ENCODE measurements around the gene CIITA. TPM values are rescaled to one million over a fixed set of nuclear protein-coding genes. Genes with fewer than 3 reads are reported as not detected.
A peak's percentile ranks its signal among the peaks of the same experiment; 100 is the strongest.

Gene CIITA
- total RNA-seq, 1 experiment from 2014 or later: 0.07 TPM

DNA sequence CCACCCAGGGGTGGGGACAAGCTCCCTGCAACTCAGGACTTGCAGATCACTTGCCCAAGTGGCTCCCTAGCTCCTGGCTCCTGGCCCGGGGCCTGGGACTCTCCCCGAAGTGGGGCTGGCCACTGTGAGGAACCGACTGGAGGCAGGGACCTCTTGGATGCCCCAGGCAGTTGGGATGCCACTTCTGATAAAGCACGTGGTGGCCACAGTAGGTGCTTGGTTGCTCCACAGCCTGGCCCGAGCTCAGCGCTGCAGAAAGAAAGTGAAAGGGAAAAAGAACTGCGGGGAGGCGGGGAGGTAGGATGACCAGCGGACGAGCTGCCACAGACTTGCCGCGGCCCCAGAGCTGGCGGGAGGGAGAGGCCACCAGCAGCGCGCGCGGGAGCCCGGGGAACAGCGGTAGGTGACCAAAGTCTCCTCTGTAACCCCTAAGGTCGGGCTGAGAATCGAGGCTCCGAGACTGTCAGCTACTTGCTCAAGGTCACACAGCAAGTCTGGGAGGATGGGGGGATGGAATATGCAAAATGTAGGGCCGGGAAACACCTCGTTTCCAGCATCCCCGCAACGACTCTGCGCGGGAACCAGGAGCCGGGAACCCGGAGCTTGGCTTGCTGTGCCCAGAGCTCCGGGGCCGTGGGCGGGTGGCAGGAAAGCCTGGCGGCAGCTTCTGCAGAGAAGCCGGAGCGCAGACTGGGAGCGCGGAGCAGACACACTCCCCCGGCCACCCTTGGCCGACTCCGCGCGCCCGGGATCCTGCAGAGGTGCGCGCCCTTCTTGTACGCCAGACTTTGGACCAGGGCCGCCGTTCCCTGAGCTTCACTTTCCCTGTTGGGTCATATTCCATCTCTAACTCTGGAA, 1.9 kb downstream of the CIITA start:
- peak; percentile 38 for DNase-seq (ENCODE audit: low spot score)

DNA sequence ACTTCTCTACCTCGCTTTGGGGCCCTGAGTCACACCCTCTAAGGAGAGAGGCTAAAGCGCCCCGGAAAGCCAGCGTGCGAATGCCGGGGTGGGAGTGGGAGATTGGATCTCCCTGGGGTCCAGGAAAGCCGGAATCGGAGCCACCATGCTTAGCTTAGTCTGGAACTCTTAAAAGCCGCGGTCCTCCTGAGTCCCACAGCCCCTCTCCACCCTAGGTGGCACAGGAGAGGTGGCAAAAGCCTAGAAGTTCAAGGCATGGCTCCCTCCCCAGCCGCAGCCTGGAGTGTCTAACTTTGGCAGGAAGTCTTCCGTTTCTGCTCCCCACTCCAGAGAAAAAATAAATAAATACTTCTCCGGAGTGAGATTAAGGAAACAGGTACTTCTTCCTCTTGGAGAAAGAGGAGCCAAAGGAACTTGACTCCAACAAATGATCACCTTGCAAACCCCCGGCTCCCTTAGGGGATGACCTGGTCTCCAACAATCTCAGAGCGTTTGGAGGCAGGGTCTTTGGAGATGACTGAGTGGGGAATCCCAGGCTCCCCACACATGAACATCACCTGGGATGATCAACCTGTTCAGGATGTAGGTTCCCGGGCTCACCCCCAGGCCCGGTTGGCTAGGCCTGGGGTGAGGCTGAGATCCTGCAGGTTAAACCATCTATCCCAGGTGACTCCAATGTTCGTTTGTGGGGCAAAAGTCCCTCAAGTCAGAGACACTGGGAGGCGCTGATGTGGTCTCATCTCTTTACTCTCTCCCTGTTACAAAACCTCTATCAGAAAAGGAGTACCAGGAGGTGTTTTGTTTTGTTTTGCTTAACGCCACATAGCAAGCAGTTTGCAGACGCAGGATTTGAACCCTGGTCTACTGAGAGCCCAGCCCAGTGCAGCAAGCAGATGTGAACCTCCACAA, 2.9 kb downstream of the CIITA start:
- DNase-seq (ENCODE audit: low spot score): no peak

DNA sequence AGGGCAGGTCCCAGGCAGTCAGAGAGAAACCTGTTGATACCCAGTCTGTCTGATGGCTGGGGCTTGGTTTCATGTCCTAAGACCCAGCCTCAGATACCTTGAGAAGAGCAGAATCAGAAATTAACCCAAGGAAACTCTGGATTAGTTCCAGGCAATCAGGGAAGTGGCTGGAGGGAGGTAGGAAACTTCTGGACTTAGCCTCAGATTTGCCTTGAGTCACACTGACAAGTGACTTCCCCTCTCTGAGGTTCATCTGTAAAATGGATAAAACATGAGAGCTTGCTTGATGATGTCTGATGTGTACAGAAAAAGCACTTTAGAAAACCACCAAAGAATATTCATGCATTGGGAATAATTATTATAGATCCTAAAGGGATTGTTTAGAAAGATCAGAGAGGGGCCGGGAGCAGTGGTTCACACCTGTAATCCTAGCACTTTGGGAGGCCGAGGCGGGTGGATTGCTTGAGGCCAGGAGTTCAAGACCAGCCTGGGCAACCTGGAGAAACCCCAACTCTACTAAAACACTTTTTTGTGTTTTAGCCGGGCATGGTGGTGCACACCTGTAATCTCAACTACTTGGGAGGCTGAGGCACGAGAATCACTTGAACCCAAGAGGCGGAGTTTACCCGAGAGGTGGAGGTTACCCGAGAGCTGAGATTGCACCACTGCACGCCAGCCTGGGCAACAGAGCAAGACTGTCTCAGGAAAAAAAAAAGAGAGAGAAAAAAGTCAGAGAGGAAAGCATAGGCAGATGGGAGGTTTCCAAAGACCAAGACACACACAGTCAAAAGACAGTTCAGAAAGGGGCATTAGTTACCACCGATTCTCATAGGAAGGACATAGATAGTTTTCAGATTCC, 3.8 kb downstream of the CIITA start:
- no peak for DNase-seq (ENCODE audit: low spot score)

DNA sequence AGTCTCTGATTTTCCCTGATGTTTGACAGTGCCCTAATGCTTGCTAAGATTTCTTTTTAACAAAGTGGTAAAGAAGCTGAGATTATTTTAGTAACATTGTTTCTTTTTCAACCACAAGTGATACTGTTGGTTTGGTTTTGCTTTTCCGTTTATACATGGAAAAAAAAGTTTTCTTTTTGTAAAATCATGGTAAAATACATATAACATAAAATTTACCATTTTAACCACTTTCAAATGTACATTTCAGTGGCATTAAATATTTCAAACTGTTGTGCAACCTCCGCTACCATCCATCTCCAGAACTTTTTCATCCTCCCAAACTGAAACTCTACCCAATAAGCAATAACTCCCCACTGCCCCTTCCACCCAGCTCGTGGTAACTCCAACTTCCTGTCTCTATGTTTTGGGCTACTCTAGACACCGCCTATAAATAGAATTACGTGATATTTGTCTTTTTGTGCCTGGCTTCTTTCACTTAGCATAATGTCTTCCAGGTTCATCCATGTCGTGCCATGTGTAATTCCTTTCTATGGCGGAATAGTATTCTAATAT, 4.6 kb downstream of the CIITA start:
- no peak for DNase-seq (ENCODE audit: low spot score)

DNA sequence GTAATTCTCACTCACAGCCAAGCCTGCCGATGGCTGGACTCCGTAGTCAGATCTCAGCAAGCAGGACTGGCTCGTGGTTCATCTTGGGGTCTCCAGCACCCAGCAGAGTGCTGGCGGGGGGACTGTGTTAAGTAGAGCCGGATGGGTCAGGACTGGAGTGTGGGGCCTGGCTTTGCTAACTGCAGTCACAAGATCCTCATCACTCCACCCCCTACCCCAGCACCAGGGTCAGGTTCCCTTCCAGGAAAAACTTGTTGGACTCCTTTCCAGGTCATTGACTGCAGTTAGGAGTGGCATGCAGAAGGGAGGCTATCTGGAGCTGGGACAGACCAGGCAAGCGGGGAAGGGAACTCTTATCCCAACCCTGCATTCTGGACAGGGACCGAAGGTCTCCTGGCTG, 6.0 kb downstream of the CIITA start:
- DNase-seq (ENCODE audit: low spot score): no peak

GRCh38 chr16:10885246-10885645, 8.2 kb downstream of the CIITA start:
- no peak for DNase-seq (ENCODE audit: low spot score)

DNA sequence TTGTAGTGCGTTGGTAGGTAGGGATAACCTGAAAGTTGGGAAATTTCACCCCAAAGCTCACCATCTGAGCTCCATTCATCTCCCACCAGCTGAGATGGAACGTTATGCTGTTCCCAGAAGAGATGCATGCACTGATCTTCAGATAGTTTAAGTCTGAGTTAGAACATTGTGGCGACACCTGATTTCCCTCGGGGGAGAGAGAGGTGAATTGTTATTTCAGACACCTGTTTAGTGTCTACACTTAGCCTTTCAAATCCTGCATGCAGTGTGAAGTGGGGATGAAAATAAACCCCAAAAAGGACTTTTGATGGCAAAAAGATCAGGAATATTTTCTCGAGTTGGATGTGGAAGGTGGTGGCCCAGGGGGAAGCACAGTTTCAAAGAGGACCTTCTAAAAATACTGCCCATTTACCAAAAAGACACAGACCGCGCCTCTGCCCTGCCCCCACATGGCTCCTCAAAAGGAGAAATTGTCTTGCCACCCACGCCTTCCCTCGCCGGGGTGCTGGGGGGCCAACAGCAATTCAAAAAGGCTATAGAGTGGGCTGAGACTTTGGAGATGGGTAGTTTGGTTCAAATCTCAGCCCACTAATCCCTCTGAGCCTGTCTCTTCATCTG, 11.4 kb downstream of the CIITA start:
- DNase-seq (ENCODE audit: low spot score): no peak

DNA sequence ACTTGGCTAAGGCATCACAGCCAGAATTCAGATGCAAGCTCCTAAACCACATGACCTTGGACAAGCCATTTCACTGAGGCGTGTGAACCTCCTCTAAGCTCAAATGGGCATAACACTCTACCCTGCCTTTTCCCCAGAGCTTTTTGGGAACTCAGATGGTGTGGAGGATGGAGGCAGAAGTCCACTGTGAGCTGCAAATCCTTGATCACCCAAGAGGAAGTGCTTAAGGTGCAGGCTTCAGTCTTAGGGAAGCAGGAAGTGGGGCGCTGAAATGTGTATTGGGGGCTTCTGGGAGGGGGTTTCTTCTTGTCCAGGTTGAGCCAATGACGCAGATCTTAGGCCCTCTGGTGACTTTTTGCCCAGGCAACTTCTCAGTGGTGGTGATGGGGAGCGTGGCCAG, 12.9 kb downstream of the CIITA start:
- DNase-seq (ENCODE audit: low spot score): no peak

- DNase-seq (ENCODE audit: low spot score): no peak
Measured at GRCh38 chr16:10892782-10893318, 15.8 kb downstream of the CIITA start.

DNA sequence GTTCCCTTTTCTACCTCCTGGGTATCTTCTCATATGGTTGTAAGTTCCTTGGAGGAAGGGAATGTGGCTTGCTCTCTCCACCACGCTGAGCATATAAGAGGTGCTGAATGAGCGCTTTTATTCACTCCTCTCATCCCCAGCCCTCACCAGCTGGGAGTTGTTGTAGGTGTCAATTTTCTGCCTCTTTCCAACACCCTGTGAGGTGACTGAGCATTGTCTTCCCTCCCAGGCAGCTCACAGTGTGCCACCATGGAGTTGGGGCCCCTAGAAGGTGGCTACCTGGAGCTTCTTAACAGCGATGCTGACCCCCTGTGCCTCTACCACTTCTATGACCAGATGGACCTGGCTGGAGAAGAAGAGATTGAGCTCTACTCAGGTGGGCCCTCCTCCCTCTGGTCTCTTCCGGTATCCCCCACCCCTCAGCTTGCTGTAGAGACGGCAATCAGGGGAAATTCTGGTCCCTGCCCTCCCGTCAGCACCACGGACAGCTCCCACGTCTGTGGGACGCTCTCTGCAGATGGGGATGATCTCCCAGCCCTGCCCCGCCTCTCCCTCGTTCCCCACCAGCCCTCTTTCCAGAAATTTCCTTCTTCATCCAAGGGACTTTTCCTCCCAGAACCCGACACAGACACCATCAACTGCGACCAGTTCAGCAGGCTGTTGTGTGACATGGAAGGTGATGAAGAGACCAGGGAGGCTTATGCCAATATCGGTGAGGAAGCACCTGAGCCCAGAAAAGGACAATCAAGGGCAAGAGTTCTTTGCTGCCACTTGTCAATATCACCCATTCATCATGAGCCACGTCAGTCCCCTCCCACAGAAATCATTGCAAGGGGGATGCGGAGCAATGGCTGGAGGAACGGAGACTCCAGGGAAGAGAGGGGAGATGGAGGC, 18.3 kb downstream of the CIITA start:
- DNase-seq (ENCODE audit: low spot score): peak; percentile 27

DNA sequence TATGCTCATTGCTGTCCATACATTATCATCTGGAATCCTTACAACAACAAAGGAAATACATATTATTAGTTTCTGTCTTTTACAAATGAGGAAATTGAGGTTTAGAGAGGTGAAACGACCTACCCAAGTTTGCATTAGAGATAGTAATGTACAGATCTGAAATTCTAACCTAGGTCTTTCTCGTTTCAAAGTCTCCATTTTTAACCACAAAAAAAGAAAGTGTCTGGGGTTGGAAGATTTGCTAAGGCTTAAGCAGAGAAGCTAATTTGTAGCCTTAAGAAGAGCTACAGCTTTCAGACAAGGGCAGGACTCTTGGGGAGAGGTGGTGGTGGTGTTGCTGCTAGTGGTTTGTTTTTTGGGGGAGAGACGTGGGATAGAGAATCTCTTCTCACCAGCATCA, 19.2 kb downstream of the CIITA start:
- DNase-seq (ENCODE audit: low spot score): no peak

DNA sequence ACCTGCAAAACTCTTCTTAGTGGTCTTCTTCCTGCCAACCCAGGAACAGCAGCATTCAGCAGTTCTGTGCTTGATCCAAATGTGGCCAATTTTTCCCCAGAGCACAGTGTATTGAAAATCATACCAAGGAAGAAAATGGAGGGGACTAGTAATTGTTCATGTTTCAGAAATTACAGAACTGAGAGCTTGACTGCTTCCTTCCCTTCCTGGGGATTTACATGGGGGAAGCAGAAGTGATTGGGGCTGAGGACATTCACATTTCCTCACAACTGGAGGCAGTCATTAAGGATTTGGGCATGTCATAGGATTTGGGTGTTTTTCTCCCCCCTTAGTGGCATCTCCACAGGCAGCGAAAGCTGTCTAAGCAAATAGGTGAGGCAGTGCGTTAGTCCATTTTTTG, 19.7 kb downstream of the CIITA start:
- no peak for DNase-seq (ENCODE audit: low spot score)

- no peak for DNase-seq (ENCODE audit: low spot score)
Measured at GRCh38 chr16:10897134-10897533, 20.1 kb downstream of the CIITA start.

DNA sequence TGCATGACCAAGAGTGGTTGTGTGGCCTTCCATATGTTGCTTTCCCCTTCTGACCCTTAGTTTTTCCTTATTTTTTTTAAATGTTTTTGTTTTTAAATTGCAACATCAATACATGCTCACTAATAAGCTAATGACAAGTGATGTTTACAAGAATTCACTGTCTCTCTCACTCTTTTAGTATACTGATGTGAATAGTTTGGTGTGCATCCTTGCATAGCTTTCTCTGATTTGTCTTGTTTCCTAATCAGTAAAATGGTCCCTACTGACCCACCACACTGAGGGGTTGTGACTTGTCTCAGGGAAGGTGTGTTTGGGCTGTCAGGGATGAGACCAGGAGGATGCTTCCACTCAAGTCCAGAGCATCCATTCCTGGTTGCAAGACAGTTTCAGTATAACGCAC, 26.0 kb downstream of the CIITA start:
- DNase-seq (ENCODE audit: low spot score): no peak

- DNase-seq (ENCODE audit: low spot score): no peak
Measured at GRCh38 chr16:10906482-10906881, 29.5 kb downstream of the CIITA start.

GRCh38 chr16:10906914-10907756, 30.1 kb downstream of the CIITA start:
- DNase-seq (ENCODE audit: low spot score): no peak

DNA sequence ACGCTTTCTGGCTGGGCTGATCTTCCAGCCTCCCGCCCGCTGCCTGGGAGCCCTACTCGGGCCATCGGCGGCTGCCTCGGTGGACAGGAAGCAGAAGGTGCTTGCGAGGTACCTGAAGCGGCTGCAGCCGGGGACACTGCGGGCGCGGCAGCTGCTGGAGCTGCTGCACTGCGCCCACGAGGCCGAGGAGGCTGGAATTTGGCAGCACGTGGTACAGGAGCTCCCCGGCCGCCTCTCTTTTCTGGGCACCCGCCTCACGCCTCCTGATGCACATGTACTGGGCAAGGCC, 30.7 kb downstream of the CIITA start:
- DNase-seq (ENCODE audit: low spot score): no peak

DNA sequence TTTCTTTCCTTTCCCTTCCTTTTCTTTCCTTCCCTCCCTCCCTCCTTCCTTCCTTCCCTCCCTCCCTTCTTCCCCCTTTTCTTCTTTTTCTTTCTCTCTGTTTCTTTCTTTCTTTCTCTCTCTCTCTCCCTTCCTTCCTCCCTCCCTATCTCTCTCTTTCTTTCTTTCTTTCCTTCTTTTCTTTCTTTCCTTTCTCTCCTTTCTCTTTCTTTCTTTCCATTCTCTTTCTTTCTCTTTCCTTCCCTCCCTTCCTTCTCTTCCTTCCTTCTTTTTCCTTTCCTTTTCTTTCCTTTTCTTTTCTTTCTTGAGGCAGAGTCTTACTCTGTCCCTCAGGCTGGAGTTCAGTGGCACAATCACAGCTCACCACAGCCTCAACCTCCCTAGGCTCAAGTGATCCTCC, 34.3 kb downstream of the CIITA start:
- DNase-seq (ENCODE audit: low spot score): no peak

GRCh38 chr16:10916534-10916933, 39.5 kb downstream of the CIITA start:
- no peak for DNase-seq (ENCODE audit: low spot score)
